Stomach (tissue), 4 donors: Measurements from ENCODE around the gene SYNJ2.

Experiments used
- CTCF ChIP-seq, 7 experiments: fragments of 450-650 bp in 4 of 7; fragments of 200-600 bp in 3 of 7; sonication (generic) in 3 of 7; IDR thresholded peaks; one replicate each; pipeline ENCODE4 v1.5.1; 2016 to 2019; ENCODE audit warnings: antibody characterized with exemption in 7 of 7, control low read depth in 2 of 7, mild to moderate bottlenecking in 1 of 7
- EP300 ChIP-seq: sonication (generic); formaldehyde crosslinking; IDR thresholded peaks from one replicate; pipeline ENCODE4 v1.6.1; 2017; ENCODE audit warnings: antibody characterized with exemption

- no peak for TF ChIP-seq CTCF (IDR thresholded peaks at IDR 0.05)
- no peak for TF ChIP-seq EP300
These were observed 600 bp upstream of the SYNJ2 start for GRCh38 chr6:157981132-157981394.
